ENCODE results near the gene BNIP3. TPM values are rescaled to one million over a fixed set of nuclear protein-coding genes. Genes with fewer than 3 reads are reported as not detected.

The BNIP3 gene
- total RNA-seq, 1 experiment from 2014 or later: 37.5 TPM

DNA sequence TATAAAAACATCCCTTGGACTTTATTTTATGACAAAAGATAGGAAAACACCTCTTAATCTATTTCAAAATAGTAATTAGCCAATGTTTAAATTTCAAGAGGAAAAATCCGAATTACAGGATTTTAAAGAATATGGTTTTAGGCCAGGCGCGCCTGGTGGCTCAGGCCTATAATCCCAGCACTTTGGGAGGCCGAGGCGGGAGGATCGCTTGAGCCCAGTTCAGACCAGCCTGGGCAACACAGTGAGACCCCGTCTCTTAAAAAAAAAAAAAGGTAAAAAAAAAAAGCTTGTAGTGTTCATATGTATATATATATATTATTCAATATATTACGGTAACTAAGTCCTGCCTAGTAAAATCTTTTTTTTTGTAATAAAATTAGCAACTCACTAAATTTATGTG lies 1.4 kb downstream of the BNIP3 start:
- Histone ChIP-seq H3K36me3 (ENCODE audit: control insufficient read depth in 1 of 2, insufficient read depth in 2 of 2, low read length in 2 of 2) (no peaks in the 10 kb centered on the region; a peak in 1 of 4 replicates), H3K4me3 (replicated peaks in 1 of 2; ENCODE audit: low read depth in 1 of 2, low read length in 2 of 2) (peak overlapping the region; percentile 62 to 65; a peak in 3 of 4 replicates), H3K9ac (ENCODE audit: low read length) (no peak overlapping the region), H4K20me1 (ENCODE audit: insufficient read depth) (no peaks in the 10 kb centered on the region), H3K27ac (ENCODE audit: low read depth, low read length) (no peak overlapping the region), H3K9me3 (ENCODE audit: control insufficient read depth in 1 of 2, insufficient read depth in 1 of 2, low read depth in 1 of 2, low read length in 2 of 2) (no peaks in the 10 kb centered on the region), H3K4me1 (ENCODE audit: control insufficient read depth in 1 of 2, insufficient read depth in 2 of 2, low read length in 2 of 2) (peaks cover 0 to 5% of the 10 kb centered on the region in 2 experiments; a peak in 2 of 4 replicates), H3K79me2 (ENCODE audit: insufficient read depth, low read length) (peaks cover 40% of the 10 kb centered on the region), H3K9me2 (ENCODE audit: insufficient read depth) (no peaks in the 10 kb centered on the region), H2AFZ (ENCODE audit: low read depth, low read length, poor library complexity, severe bottlenecking) (no peak overlapping the region), H3K27me3 (ENCODE audit: insufficient read depth, low read length) (no peaks in the 10 kb centered on the region), H3K4me2 (ENCODE audit: low read length) (peak overlapping the region; percentile 74)
- no TSS peak for BruUV-seq (replicated peaks)
- ChIA-PET CTCF (no interaction called here), POLR2A (no interaction called here), RAD21 (ENCODE audit: low non-redundant PET in 1 of 2, low total read pairs in 2 of 2, uncharacterized antibody in 2 of 2, unreplicated experiment in 2 of 2) (no interaction called here)
- no peak for DNase-seq (ENCODE audit: low read depth, low spot score)
- TF ChIP-seq RAD21 (IDR thresholded peaks at IDR 0.05; ENCODE audit: low read depth) (no peak), SRF (IDR thresholded peaks at IDR 0.05; ENCODE audit: low read depth) (no peak), ZFX (IDR thresholded peaks at IDR 0.05) (no peak), CBX3 (IDR thresholded peaks at IDR 0.05; ENCODE audit: low read depth) (no peak), JUND (IDR thresholded peaks at IDR 0.05) (no peak), SIN3A (IDR thresholded peaks at IDR 0.05; ENCODE audit: low read depth) (no peak), ELF1 (IDR thresholded peaks at IDR 0.05; ENCODE audit: borderline replicate concordance, low read depth) (no peak), POLR2A (IDR thresholded peaks at IDR 0.05; ENCODE audit: borderline replicate concordance, extremely low read depth, insufficient read depth, insufficient read length) (no peak), SP1 (IDR thresholded peaks at IDR 0.05; ENCODE audit: low read depth) (no peak), FOSL1 (IDR thresholded peaks at IDR 0.05; ENCODE audit: low read depth) (no peak), YY1 (IDR thresholded peaks at IDR 0.05; ENCODE audit: extremely low read depth, insufficient replicate concordance, low read depth, low read length) (no peak), EZH2phosphoT487 (IDR thresholded peaks at IDR 0.05; ENCODE audit: borderline replicate concordance) (no peak)
- TF ChIP-seq, protein P1, sequence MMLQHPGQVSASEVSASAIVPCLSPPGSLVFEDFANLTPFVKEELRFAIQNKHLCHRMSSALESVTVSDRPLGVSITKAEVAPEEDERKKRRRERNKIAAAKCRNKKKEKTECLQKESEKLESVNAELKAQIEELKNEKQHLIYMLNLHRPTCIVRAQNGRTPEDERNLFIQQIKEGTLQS (IDR thresholded peaks at IDR 0.05): no peak
- TF ChIP-seq, protein P2, sequence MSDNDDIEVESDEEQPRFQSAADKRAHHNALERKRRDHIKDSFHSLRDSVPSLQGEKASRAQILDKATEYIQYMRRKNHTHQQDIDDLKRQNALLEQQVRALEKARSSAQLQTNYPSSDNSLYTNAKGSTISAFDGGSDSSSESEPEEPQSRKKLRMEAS (IDR thresholded peaks at IDR 0.05): no peak
- TF ChIP-seq, protein P3, sequence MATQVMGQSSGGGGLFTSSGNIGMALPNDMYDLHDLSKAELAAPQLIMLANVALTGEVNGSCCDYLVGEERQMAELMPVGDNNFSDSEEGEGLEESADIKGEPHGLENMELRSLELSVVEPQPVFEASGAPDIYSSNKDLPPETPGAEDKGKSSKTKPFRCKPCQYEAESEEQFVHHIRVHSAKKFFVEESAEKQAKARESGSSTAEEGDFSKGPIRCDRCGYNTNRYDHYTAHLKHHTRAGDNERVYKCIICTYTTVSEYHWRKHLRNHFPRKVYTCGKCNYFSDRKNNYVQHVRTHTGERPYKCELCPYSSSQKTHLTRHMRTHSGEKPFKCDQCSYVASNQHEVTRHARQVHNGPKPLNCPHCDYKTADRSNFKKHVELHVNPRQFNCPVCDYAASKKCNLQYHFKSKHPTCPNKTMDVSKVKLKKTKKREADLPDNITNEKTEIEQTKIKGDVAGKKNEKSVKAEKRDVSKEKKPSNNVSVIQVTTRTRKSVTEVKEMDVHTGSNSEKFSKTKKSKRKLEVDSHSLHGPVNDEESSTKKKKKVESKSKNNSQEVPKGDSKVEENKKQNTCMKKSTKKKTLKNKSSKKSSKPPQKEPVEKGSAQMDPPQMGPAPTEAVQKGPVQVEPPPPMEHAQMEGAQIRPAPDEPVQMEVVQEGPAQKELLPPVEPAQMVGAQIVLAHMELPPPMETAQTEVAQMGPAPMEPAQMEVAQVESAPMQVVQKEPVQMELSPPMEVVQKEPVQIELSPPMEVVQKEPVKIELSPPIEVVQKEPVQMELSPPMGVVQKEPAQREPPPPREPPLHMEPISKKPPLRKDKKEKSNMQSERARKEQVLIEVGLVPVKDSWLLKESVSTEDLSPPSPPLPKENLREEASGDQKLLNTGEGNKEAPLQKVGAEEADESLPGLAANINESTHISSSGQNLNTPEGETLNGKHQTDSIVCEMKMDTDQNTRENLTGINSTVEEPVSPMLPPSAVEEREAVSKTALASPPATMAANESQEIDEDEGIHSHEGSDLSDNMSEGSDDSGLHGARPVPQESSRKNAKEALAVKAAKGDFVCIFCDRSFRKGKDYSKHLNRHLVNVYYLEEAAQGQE (IDR thresholded peaks at IDR 0.05; ENCODE audit: low read depth): no peak
- intact Hi-C loops (cut with micrococcal nuclease): no loop called here
- no peak for ATAC-seq

Data from HCT116 (cell line).